Suprapubic skin (tissue), 4 donors: Measurements from ENCODE around the gene PTF1A.

Experiments
- POLR2A ChIP-seq, 2 donors: fragments of 450-650 bp; IDR thresholded peaks; one replicate each; pipeline ENCODE4 v1.6.1; 2017; ENCODE audit warnings: antibody characterized with exemption in 2 of 2, mild to moderate bottlenecking in 2 of 2, moderate library complexity in 2 of 2
- POLR2AphosphoS5 ChIP-seq, 3 donors: sonication (generic); formaldehyde crosslinking; IDR thresholded peaks; one replicate each; pipeline ENCODE4 v1.6.1; 2017; ENCODE audit warnings: antibody characterized with exemption in 3 of 3
- TF ChIP-seq, protein P1 (sequence below), 2 donors: fragments of 200-600 bp in 1 of 2; fragments of 450-650 bp in 1 of 2; sonication (generic) in 1 of 2; IDR thresholded peaks; one replicate each; pipeline ENCODE4 v1.5.1; 2016 to 2019; ENCODE audit warnings: antibody characterized with exemption in 2 of 2, mild to moderate bottlenecking in 1 of 2, moderate library complexity in 1 of 2

DNA sequence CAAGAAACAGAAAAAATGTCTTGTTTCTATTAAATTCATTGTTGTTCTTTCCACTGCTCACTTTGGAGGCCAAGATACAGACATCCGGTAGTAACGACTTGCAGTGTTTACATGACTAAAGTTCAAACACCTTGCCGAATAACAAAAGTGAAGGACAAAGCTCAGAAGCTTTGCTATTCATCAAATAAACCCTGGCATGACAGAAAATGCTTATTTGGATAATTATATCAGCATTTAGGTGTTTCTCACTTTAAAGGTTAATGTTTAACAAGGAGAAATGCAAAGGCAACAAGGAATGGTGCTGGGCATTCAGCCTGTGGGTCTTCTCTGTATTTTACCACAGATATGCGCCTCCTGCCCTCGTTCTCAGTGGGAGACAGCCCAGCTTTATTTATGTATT lies 5.4 kb upstream of the PTF1A start:
- no peak for TF ChIP-seq POLR2A (IDR thresholded peaks at IDR 0.05)
- TF ChIP-seq POLR2AphosphoS5 (IDR thresholded peaks at IDR 0.05), result no peak
- TF ChIP-seq, protein P1, sequence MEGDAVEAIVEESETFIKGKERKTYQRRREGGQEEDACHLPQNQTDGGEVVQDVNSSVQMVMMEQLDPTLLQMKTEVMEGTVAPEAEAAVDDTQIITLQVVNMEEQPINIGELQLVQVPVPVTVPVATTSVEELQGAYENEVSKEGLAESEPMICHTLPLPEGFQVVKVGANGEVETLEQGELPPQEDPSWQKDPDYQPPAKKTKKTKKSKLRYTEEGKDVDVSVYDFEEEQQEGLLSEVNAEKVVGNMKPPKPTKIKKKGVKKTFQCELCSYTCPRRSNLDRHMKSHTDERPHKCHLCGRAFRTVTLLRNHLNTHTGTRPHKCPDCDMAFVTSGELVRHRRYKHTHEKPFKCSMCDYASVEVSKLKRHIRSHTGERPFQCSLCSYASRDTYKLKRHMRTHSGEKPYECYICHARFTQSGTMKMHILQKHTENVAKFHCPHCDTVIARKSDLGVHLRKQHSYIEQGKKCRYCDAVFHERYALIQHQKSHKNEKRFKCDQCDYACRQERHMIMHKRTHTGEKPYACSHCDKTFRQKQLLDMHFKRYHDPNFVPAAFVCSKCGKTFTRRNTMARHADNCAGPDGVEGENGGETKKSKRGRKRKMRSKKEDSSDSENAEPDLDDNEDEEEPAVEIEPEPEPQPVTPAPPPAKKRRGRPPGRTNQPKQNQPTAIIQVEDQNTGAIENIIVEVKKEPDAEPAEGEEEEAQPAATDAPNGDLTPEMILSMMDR (IDR thresholded peaks at IDR 0.05), result no peak
